GM12865 (cell line): ENCODE results near the gene VWDE.
"Not testable (repeated sequence)": the region's sequence is repeated elsewhere in the genome, so short reads cannot be mapped to it uniquely, and the experiment has no call there.

ENCODE experiments used
- DNase-seq: peaks from one replicate; pipeline ENCODE4 v3.0.0; 2010; ENCODE audit warnings: low read depth
- H3K4me3 ChIP-seq: 2 replicates; pipeline ENCODE4 v1.5.1; 2011; ENCODE audit warnings: mild to moderate bottlenecking, low read depth, low read length, control low read depth
- CTCF ChIP-seq: IDR thresholded peaks from 2 replicates; pipeline ENCODE4 v1.5.1; 2011; ENCODE audit warnings: low read length, control low read depth, low read depth, inconsistent platforms; ENCODE audit not compliant: insufficient read depth; ENCODE audit errors: missing control alignments

VWDE gene

GRCh38 chr7:12418452-12418851 is 14.8 kb upstream of the VWDE start:
- no peak for DNase-seq
- no peak overlapping the region for H3K4me3 ChIP-seq
- no peak for TF ChIP-seq CTCF

GRCh38 chr7:12415072-12415471 is 11.4 kb upstream of the VWDE start:
- no peak overlapping the region for H3K4me3 ChIP-seq
- no peak for TF ChIP-seq CTCF
- no peak for DNase-seq

GRCh38 chr7:12412407-12412806 is 8.7 kb upstream of the VWDE start:
- no peak for DNase-seq
- TF ChIP-seq CTCF: no peak
- H3K4me3 ChIP-seq: no peak overlapping the region

- no peak overlapping the region for H3K4me3 ChIP-seq
- no peak for DNase-seq
- no peak for TF ChIP-seq CTCF
Observed at GRCh38 chr7:12410523-12410922, 6.9 kb upstream of the VWDE start.

- TF ChIP-seq CTCF: no peak
- DNase-seq: no peak
- H3K4me3 ChIP-seq: no peak overlapping the region
Observed at GRCh38 chr7:12409097-12409711, 5.5 kb upstream of the VWDE start.

GRCh38 chr7:12407652-12408051 is 4.0 kb upstream of the VWDE start:
- not testable (repeated sequence) for H3K4me3 ChIP-seq, DNase-seq

GRCh38 chr7:12402365-12402725 is 1.3 kb downstream of the VWDE start:
- H3K4me3 ChIP-seq: no peak overlapping the region
- no peak for DNase-seq
- no peak for TF ChIP-seq CTCF
